Measurements from ENCODE around the gene CTBP2. TPM values are rescaled to one million over a fixed set of nuclear protein-coding genes. Genes with fewer than 3 reads are reported as not detected.

CTBP2 gene
- total RNA-seq, 2 donors from 2014 or later, result 107 to 142 TPM

- peak in 1 of 2 donors; percentile 24 for DNase-seq
- ATAC-seq, result no peak
- intact Hi-C loops (cut with DNase I, micrococcal nuclease), result no loop called here
These were observed 158.9 kb downstream of the CTBP2 start for GRCh38 chr10:125001313-125002046.

DNA sequence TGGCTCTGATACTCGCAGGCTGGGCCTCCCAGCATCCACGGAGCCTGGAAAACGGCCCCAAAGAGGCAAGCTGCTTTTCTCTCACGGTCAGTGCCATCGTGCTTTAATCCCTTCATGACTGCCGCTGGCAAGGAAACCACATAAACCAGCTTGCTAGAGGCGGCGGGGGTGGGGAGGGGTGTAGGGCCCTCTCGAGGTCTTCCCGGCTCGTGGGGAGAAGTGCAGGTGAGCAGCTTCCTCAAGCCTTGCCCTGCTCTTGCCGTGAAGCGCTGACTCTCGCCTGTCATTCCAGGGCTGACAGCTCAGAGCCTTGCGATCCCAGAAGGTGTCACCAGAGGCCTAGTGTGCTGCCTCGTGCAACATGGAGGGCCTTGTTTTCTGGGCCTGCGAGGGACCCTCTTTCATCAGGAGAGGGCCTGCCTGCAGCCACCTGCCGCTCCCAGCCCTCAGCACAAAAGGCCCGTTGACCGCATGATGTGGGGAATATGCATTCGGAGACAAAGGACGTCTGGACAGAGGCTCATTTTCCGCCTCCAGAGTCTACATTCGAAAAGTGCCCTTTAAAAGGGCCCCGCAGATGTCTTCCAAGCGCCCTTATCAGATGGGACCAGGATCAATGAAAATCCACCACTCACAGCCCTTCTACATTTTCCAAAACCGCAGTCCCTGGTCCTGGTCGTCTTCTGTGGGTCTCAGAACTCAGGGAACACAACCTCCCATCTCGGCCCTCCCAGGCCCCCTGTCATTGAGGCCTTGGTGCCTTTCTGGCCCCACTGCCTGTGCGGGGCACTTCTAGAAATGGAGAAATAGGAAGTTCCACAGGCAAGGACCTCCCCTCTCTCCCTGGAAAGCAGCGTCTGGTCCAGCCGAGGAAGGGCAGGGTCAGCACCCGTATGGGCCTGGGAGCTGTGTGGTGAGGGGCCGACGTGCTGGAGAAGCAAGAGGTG is 159.7 kb downstream of the CTBP2 start:
- ATAC-seq (no peak), DNase-seq (peak in 1 of 2 donors; percentile 23)
- intact Hi-C loops (cut with DNase I, micrococcal nuclease), result no loop called here

DNA sequence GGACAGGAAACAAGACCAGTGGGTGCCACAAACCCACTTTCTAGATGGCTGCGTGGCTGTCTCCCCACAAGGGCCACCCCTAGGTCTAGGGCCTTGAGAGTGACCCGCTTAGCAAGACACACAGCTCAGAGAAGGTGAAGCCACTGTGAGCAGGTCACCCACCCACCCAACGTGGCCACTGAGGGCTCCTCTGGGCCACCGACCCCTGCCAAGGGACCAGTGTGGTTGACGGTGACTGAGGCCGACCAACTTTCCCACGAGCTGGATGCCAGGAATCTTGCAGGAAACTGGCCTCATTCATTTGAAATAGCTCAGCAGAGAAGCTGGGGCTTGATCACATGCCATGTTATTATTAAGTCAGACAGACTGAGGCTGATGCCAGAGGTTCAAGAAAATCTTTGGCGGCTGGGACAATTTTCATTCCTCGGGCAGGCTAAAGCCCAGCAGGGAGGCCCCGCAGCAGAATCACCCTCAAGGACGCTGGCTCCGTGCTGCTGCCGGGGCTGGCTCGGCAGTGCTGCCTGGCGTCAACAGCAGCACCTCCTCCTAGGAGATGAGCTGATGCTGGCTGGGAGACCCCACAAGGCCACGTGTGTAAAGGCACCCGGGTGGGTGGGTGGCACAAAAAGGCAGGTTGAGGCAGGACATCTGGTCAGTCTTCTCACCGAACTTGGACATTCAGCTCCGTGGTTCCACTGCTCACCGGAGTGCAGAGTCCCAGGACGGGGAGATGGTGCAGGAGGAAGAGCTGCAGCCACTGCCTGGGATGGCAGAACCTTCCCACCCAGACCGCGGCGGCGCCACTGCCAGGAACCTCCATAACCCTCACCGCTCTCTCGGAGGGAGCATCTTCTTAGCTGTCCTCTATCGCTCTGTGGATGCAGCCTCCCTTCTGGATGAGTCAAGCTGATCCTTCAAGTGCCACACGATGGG is 160.7 kb downstream of the CTBP2 start:
- DNase-seq (peak in 1 of 2 donors; percentile 30), ATAC-seq (no peak)
- intact Hi-C loops (cut with DNase I, micrococcal nuclease), result no loop called here

- DNase-seq (peak in 1 of 2 donors; percentile 22), ATAC-seq (peak; percentile 3)
- intact Hi-C loops (cut with DNase I, micrococcal nuclease), result no loop called here
These were observed 161.6 kb downstream of the CTBP2 start for GRCh38 chr10:124998624-124999291.

GRCh38 chr10:124997771-124998623 is 162.4 kb downstream of the CTBP2 start:
- DNase-seq, result no peak
- intact Hi-C loops (cut with DNase I, micrococcal nuclease), result no loop called here

DNA sequence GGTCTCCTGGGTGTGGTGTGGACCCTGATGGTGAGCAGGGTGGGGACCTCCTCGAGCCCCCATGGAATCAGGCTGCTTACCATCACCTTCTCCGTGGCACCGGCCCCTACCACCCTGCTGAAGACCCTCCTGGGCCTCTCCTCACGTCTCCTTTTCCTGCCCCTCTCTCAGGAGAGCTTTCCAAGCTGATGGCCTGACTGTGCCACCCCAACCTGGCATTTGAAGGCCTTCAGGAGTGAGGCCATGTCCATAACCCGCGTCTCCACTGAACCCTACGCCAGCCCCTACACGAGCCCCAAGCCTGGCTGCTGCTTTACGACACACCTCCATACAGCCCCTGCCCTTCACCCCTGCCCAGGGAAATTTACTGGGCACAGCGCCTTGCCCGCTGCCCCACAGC is 163.1 kb downstream of the CTBP2 start:
- no peak for ATAC-seq
- DNase-seq, result no peak
- intact Hi-C loops (cut with DNase I, micrococcal nuclease), result no loop called here

More at GRCh38 chr10:124997771-124998623, 162.4 kb downstream of the CTBP2 start:
- no peak for ATAC-seq

DNA sequence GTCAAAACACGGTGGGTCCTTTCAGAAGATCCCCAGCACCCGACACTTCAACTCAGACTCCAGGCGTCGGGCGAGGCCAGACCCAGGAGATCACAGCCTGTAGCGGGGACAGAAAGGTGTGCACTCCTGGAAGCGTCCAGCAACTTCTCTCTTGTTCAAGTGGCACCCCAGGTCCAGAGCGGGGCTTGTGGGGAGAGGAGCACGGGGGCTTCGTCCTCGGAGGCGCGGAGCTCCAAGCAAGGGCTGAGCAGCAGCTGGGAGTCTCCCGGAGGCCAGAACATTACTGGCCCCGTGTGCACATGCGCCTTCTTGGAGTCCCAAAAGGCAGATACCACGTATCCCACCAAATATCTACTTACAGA is 163.5 kb downstream of the CTBP2 start:
- no peak for ATAC-seq
- intact Hi-C loops (cut with DNase I, micrococcal nuclease), result no loop called here
- DNase-seq, result no peak

GRCh38 chr10:124996127-124996853 is 164.1 kb downstream of the CTBP2 start:
- no peak for DNase-seq
- ATAC-seq, result no peak
- intact Hi-C loops (cut with DNase I, micrococcal nuclease), result no loop called here

- intact Hi-C loops (cut with DNase I, micrococcal nuclease), result no loop called here
- DNase-seq (no peak), ATAC-seq (no peak)
These were observed 164.8 kb downstream of the CTBP2 start for GRCh38 chr10:124995605-124996004.

- ATAC-seq, result no peak
- intact Hi-C loops (cut with DNase I, micrococcal nuclease), result no loop called here
These were observed 165.5 kb downstream of the CTBP2 start for GRCh38 chr10:124994573-124995473.

DNA sequence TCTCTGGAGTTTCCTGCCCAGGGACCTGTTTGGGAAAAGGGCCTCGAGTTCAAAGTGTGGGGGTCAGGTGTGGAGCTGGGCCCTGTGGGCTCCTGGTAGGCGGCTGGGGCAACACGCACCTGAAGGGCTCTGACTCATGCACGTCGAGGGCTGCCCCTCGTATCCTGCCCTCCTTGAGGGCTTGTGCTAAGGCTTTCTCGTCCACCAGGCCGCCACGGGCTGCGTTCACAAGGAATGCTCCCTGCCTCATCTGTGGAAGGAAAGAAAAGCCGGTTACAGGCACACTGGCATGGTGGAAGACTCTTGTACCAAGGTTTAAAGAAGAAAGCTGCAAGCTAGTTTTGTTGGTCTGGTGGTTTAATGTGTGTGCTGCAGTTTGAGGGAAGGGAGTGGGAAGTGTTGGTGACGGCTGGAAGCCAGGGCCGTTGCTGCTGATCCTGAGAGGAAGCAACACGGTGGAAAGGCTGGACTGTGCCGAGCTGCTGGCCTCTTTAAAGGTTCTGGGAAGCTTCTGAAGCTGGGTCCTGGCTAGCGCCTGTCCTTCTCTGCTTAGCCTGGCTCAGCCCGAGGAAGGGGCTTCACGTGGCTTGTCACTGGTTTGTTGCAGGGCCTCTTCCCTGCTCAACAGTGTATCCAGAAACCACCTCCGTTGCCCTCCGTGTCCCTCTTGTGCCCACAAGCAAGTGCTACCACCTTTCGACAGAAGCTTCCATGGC is 166.5 kb downstream of the CTBP2 start:
- DNase-seq (no peak), ATAC-seq (no peak)
- intact Hi-C loops (cut with DNase I, micrococcal nuclease), result no loop called here

More at GRCh38 chr10:124994573-124995473, 165.5 kb downstream of the CTBP2 start:
- DNase-seq, result no peak

DNA sequence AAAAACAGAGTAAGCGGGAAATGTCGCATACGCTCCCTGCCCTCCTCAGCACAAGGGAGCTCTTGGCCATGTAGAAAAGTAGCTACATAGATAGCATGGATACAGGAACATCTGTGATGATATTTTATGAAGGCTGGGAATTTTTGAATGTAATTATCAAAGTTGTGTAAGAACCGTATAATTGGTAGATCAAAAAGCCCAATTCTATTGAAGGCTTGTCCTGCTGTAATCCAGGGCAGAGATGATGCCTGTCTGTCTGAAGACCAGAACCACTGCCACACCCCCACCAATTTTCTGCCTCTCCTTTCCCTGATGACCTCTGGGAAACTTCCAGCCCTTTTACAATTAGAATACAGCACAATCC is 167.0 kb downstream of the CTBP2 start:
- no peak for ATAC-seq
- no peak for DNase-seq
- intact Hi-C loops (cut with DNase I, micrococcal nuclease), result no loop called here

- intact Hi-C loops (cut with DNase I, micrococcal nuclease), result no loop called here
- DNase-seq (peak; percentile 54 to 59), ATAC-seq (peak; percentile 66)
These were observed 167.7 kb downstream of the CTBP2 start for GRCh38 chr10:124992462-124993344.

DNA sequence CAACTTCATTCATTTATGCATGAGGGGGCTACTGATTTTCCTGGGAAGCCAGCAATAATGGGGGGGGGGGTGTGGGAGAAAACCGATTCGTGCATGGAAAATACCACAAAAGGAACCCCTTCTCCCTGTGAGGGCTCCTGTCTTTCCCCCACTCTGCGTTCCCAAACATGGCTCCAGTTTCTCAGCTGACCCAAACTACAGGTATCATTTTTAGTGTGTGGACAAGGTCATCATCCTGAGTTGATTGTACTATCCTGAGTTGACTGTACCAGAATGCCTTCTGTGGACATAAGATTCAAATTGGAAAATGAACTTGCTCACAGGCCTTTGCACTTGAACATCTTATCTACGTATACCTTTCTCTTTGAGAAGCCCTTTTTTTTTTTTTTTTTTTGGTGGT is 168.5 kb downstream of the CTBP2 start:
- ATAC-seq (no peak), DNase-seq (no peak)
- intact Hi-C loops (cut with DNase I, micrococcal nuclease), result no loop called here

Data from left colon (tissue), 2 donors.